Gastrocnemius medialis (tissue), 4 donors: ENCODE measurements around the gene ADARB2. TPM values are rescaled to one million over a fixed set of nuclear protein-coding genes. Genes with fewer than 3 reads are reported as not detected.

ENCODE experiments used
- ATAC-seq, 2 donors: fragments of 150-250 bp; one replicate each; pipeline ENCODE4 v1.9.1; 2016
- DNase-seq, 2 donors: peaks; one replicate each; pipeline ENCODE4 v3.0.0-alpha.2; 2019
- H3K27ac ChIP-seq, 4 donors: fragments of 200-600 bp; sonication (generic); 1 replicate in 1 of 4; 2 replicates in 3 of 4; pipeline ENCODE4 v1.5.1; 2016 to 2018; ENCODE audit warnings: mild to moderate bottlenecking in 2 of 4, moderate library complexity in 1 of 4
- H3K27me3 ChIP-seq, 3 donors: fragments of 200-600 bp; sonication (generic) in 2 of 3; 1 replicate in 1 of 3; 2 replicates in 2 of 3; pipeline versions ENCODE4 v1.5.1 to v1.6.0; 2016 to 2019; ENCODE audit warnings: mild to moderate bottlenecking in 1 of 3, moderate library complexity in 1 of 3
- H3K36me3 ChIP-seq, 2 donors: fragments of 200-600 bp; sonication (generic) in 1 of 2; one replicate each; pipeline ENCODE4 v1.5.1; 2017 to 2018
- H3K4me1 ChIP-seq, 2 donors: fragments of 200-600 bp; sonication (generic) in 1 of 2; one replicate each; pipeline ENCODE4 v1.5.1; 2016 to 2017; ENCODE audit warnings: mild to moderate bottlenecking in 2 of 2
- H3K4me3 ChIP-seq, 4 donors: fragments of 200-600 bp; sonication (generic) in 3 of 4; 1 replicate in 1 of 4; 2 replicates in 3 of 4; pipeline ENCODE4 v1.5.1; 2016 to 2019; ENCODE audit warnings: mild to moderate bottlenecking in 2 of 4
- H3K9me3 ChIP-seq, 3 donors: fragments of 200-600 bp; sonication (generic) in 2 of 3; 1 replicate in 1 of 3; 2 replicates in 2 of 3; pipeline ENCODE4 v1.5.1; 2016 to 2019
- POLR2A ChIP-seq, 2 donors: fragments of 450-650 bp; IDR thresholded peaks; one replicate each; pipeline ENCODE4 v1.6.1; 2017; ENCODE audit warnings: antibody characterized with exemption in 2 of 2, mild to moderate bottlenecking in 2 of 2, moderate library complexity in 2 of 2
- in situ Hi-C, 4 donors: fragments of 200-750 bp; cut with MboI; loops; one replicate each; pipeline versions ENCODE4 v1.15.0 to v1.8.0; 2017; ENCODE audit warnings: low sequenced_read_pairs in 4 of 4
- intact Hi-C: fragments of 100-400 bp; cut with DNase I; formaldehyde crosslinking; loops from one replicate; pipeline ENCODE4 v1.15.1; 2023; ENCODE audit warnings: low total_unique reads
- total RNA-seq, 4 donors: library from RNA; depleted of rRNA; stranded (reverse); fragments of >200 nt; gene quantifications; one replicate each; pipeline versions ENCODE4 v1.1.0 to v1.2.3, GENCODE V29; 2016
- TF ChIP-seq, protein P1 (sequence below), 5 experiments: fragments of 450-650 bp in 3 of 5; fragments of 200-600 bp in 2 of 5; sonication (generic) in 2 of 5; IDR thresholded peaks in 4 of 5; conservative IDR thresholded peaks in 1 of 5; 1 replicate in 4 of 5; 2 replicates in 1 of 5; pipeline ENCODE4 v1.5.1; 2016 to 2019; ENCODE audit warnings: antibody characterized with exemption in 5 of 5, mild to moderate bottlenecking in 3 of 5, moderate library complexity in 3 of 5

Gene ADARB2
- total RNA-seq, 4 donors from 2014 or later: 0.07 to 0.87 (median 0.10) TPM

DNA sequence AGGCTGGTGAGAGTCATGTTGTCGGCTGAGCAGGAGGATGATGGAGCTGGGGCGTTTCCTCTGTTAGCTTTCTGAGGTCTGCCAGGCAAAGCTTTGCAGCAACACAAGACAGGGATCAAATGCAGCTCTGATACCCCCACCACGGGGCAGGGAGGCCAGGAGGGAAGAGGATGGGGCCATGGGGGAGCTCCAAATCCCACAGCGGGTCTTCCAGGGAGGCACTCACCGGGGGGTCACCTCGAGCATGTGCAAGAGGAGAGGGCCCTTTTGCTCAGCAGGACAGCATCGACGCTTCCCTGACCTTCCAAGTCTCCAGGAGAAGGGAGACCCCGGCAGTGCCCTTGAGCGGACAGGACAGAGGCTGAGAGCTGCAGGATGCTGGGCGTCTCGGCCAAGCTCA lies 553.6 kb downstream of the ADARB2 start:
- Histone ChIP-seq H3K27ac (no peak overlapping the region), H3K27me3 (no peaks in the 10 kb centered on the region), H3K4me3 (no peak overlapping the region), H3K36me3 (no peaks in the 10 kb centered on the region), H3K4me1 (no peaks in the 10 kb centered on the region), H3K9me3 (no peaks in the 10 kb centered on the region)
- in situ Hi-C loops (no loop called here), intact Hi-C loops (no loop called here)
- ATAC-seq (no peak), DNase-seq (no peak)
- TF ChIP-seq, protein P1, sequence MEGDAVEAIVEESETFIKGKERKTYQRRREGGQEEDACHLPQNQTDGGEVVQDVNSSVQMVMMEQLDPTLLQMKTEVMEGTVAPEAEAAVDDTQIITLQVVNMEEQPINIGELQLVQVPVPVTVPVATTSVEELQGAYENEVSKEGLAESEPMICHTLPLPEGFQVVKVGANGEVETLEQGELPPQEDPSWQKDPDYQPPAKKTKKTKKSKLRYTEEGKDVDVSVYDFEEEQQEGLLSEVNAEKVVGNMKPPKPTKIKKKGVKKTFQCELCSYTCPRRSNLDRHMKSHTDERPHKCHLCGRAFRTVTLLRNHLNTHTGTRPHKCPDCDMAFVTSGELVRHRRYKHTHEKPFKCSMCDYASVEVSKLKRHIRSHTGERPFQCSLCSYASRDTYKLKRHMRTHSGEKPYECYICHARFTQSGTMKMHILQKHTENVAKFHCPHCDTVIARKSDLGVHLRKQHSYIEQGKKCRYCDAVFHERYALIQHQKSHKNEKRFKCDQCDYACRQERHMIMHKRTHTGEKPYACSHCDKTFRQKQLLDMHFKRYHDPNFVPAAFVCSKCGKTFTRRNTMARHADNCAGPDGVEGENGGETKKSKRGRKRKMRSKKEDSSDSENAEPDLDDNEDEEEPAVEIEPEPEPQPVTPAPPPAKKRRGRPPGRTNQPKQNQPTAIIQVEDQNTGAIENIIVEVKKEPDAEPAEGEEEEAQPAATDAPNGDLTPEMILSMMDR (IDR thresholded peaks at IDR 0.05 in 4 of 5, conservative IDR thresholded peaks at IDR 0.05 in 1 of 5): no peak
- no peak for TF ChIP-seq POLR2A (IDR thresholded peaks at IDR 0.05)

DNA sequence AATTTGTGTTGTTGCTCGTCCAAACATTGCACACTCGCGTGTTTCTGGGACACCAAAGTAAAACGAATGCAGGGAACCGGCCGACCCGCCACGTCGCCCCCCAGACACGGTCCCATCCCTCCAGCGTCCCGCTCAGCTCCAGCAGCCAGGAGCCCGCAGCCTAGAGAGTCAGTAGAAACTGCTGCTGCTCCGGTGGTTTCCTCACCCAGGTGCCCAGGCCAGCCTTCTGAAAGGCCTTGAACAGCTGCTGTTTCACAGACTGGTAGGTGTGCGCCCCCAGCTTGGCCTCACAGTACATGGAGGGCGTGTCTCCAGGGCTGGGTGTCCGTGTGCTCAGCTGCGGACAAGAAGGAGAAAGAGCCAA lies 554.3 kb downstream of the ADARB2 start:
- in situ Hi-C loops (no loop called here), intact Hi-C loops (no loop called here)
- no peak overlapping the region for H3K4me3 ChIP-seq
- H3K27ac ChIP-seq: no peak overlapping the region
- H3K9me3 ChIP-seq: no peaks in the 10 kb centered on the region
- no peak for ATAC-seq
- no peaks in the 10 kb centered on the region for H3K4me1 ChIP-seq
- no peaks in the 10 kb centered on the region for H3K36me3 ChIP-seq
- TF ChIP-seq POLR2A (IDR thresholded peaks at IDR 0.05): no peak
- TF ChIP-seq, protein P1 (IDR thresholded peaks at IDR 0.05 in 4 of 5, conservative IDR thresholded peaks at IDR 0.05 in 1 of 5): no peak
- H3K27me3 ChIP-seq: no peaks in the 10 kb centered on the region
- DNase-seq: no peak

DNA sequence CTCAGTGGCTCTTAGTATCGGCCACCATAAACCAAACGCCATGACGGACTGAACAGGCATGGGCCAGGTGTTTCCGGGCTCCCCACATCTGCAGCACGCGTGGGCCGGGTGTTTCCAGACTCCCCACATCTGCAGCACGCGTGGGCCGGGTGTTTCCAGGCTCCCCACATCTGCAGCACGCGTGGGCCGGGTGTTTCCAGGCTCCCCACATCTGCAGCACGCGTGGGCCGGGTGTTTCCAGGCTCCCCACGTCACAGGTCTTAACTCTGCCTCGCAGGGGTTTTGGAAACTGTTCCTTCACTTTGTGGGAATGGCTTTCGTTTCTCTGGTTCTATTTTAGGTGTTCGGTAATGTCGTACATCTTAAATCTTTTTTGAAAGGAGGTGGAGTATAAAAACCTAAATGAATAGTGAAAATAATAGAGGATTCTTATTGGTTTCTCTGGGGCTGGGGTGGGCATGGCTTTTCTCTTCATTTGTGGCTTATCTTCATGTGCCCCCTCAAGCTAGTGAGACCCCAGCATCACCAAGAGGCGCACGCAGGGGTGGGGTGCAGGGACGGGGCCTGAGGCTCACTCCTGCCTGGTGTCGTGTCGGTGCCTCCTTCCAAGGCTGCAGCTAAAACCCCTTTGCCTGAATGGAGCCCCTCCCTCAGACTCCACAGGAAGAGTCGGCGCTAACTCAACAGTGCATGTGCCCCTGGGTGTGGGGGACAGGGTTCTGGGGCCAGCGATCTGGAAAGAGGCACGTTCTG lies 554.9 kb downstream of the ADARB2 start:
- no peak for DNase-seq
- no peak overlapping the region for H3K27ac ChIP-seq
- no peaks in the 10 kb centered on the region for H3K9me3 ChIP-seq
- in situ Hi-C loops: no loop called here
- H3K27me3 ChIP-seq: no peaks in the 10 kb centered on the region
- ATAC-seq: no peak
- H3K4me3 ChIP-seq: no peak overlapping the region
- H3K4me1 ChIP-seq: no peaks in the 10 kb centered on the region
- no peaks in the 10 kb centered on the region for H3K36me3 ChIP-seq
- TF ChIP-seq POLR2A (IDR thresholded peaks at IDR 0.05): no peak
- TF ChIP-seq, protein P1 (IDR thresholded peaks at IDR 0.05 in 4 of 5, conservative IDR thresholded peaks at IDR 0.05 in 1 of 5): no peak
- intact Hi-C loops: no loop called here

DNA sequence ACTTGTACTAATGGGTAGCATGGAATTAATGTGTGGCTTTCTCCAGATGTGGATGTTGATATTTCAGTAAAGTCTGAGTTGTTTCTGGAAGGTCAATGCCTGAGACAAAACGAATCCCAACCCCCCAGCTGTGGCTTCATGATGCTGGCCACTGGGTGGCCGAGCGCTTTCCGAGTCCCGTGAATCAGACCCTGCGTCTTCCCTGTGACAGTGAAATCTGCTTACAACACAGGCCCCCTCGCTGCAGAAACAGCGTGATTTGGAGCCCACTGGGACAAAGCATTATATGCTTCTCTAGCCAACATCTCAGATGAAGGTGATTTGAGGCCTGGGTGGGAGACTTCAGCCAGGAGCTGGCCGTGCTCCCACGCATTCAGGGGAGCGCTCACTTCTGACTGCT lies 556.5 kb downstream of the ADARB2 start:
- Histone ChIP-seq H3K9me3 (no peaks in the 10 kb centered on the region), H3K36me3 (no peaks in the 10 kb centered on the region), H3K4me1 (no peaks in the 10 kb centered on the region), H3K4me3 (no peak overlapping the region), H3K27me3 (no peaks in the 10 kb centered on the region), H3K27ac (no peak overlapping the region)
- no peak for DNase-seq
- TF ChIP-seq, protein P1 (IDR thresholded peaks at IDR 0.05 in 4 of 5, conservative IDR thresholded peaks at IDR 0.05 in 1 of 5): no peak
- no peak for TF ChIP-seq POLR2A (IDR thresholded peaks at IDR 0.05)
- ATAC-seq: no peak
- in situ Hi-C loops (no loop called here), intact Hi-C loops (no loop called here)
